Activated T-cell treated with anti-CD3 and anti-CD28 coated beads, Interleukin-2, amount 50 U/mL, for 72 hours (primary cell): ENCODE results near the gene ATPAF1. TPM values are rescaled to one million over a fixed set of nuclear protein-coding genes. Genes with fewer than 3 reads are reported as not detected.
A peak's percentile ranks its signal among the peaks of the same experiment; 100 is the strongest.

Source experiments
- ATAC-seq, 2 donors: fragments of 150-1000 bp; cut with Tn5 transposase; replicated peaks in 1 of 2; 2 replicates each; pipeline ENCODE4 v1.10.0; 2021; ENCODE audit warnings: moderate library complexity in 2 of 2, mild to moderate bottlenecking in 1 of 2
- DNase-seq, 2 donors: peaks; one replicate each; pipeline ENCODE4 v3.0.0; 2021 to 2022; ENCODE audit warnings: mixed read lengths in 1 of 2
- H3K27ac Mint-ChIP-seq: one replicate; pipeline ENCODE4 v1.8.0; 2022; ENCODE audit warnings: mild to moderate bottlenecking, moderate library complexity, mixed read lengths
- H3K27me3 Mint-ChIP-seq: one replicate; pipeline ENCODE4 v1.8.0; 2022; ENCODE audit warnings: low read depth, mixed read lengths
- H3K36me3 Mint-ChIP-seq, 2 donors: one replicate each; pipeline ENCODE4 v1.8.0; 2022; ENCODE audit warnings: mixed read lengths in 2 of 2, mild to moderate bottlenecking in 1 of 2; ENCODE audit not compliant: insufficient read depth in 2 of 2
- H3K4me1 Mint-ChIP-seq: one replicate; pipeline ENCODE4 v1.8.0; 2022; ENCODE audit warnings: low read depth, mixed read lengths
- H3K4me3 Mint-ChIP-seq, 2 donors: one replicate each; pipeline ENCODE4 v1.8.0; 2022; ENCODE audit warnings: mild to moderate bottlenecking in 2 of 2, mixed read lengths in 2 of 2, moderate library complexity in 2 of 2
- H3K9me3 Mint-ChIP-seq, 2 donors: one replicate each; pipeline ENCODE4 v1.8.0; 2022; ENCODE audit warnings: mixed read lengths in 2 of 2
- total RNA-seq, 2 donors: library from RNA; stranded (reverse); gene quantifications; one replicate each; pipeline ENCODE4 v1.2.3, GENCODE V29; 2022

ATPAF1 gene
- total RNA-seq, 2 donors from 2014 or later: 45.7 to 47.5 TPM

- Mint-ChIP-seq H3K36me3 (peaks cover 0 to 1% of the 10 kb centered on the region in 2 donors), H3K4me1 (peaks cover 53% of the 10 kb centered on the region), H3K27me3 (no peaks in the 10 kb centered on the region), H3K4me3 (peak overlapping the region; percentile 92 to 93), H3K9me3 (no peaks in the 10 kb centered on the region), H3K27ac (peak overlapping the region; percentile 91)
- peak; percentile 21 to 31 for DNase-seq
- ATAC-seq: peak; percentile 9 to 29
Observed at GRCh38 chr1:46615735-46616134, 52.4 kb downstream of the ATPAF1 start.

DNA sequence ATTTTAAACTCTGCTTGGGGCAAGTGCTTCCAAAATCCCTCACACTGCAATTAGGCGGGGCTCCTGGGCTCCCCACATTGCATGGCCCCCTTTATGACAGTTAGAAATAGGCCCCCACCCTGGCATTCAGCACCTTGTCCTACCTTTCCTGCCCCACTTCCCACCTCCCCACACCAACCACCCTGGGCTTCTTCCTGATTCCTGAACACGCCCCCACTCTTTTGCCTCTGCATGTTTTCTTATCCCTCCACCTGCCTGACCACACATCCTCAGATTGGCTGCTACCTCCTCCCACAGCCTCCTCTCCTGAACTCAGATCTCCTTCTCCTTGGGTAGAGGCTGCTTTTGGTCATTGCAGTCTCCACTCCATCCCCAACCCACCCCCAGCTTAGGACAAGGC, 53.1 kb downstream of the ATPAF1 start:
- H3K4me1 Mint-ChIP-seq: peaks cover 55% of the 10 kb centered on the region
- H3K4me3 Mint-ChIP-seq: peak overlapping the region; percentile 92 to 93
- no peak for ATAC-seq
- H3K27me3 Mint-ChIP-seq: no peaks in the 10 kb centered on the region
- no peak overlapping the region for H3K27ac Mint-ChIP-seq
- H3K36me3 Mint-ChIP-seq: peaks cover 0 to 2% of the 10 kb centered on the region in 2 donors
- H3K9me3 Mint-ChIP-seq: no peaks in the 10 kb centered on the region
- no peak for DNase-seq

DNA sequence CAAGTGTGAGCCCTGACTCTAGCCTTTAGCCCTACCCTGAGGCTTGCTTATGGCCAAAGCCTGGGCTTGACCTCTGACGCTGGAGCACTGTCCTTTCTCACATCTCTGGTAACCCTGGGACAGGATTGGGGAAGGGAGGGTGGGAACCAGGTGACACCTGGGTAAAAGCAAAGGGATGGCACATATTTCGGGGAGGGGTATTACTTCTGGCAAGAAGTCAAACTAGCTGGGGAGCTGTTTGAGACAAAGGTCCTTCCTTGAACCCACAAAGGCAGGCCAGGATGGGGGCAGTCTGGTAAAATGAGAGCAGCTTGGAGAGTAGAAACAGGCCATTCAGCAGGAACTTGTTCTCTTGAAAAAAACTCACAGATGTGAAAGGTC, 53.6 kb downstream of the ATPAF1 start:
- Mint-ChIP-seq H3K27me3 (no peaks in the 10 kb centered on the region), H3K4me3 (peak overlapping the region; percentile 92 to 93), H3K4me1 (peaks cover 55% of the 10 kb centered on the region), H3K9me3 (no peaks in the 10 kb centered on the region), H3K27ac (no peak overlapping the region), H3K36me3 (peaks cover 0 to 2% of the 10 kb centered on the region in 2 donors)
- DNase-seq: no peak
- ATAC-seq: no peak

GRCh38 chr1:46613661-46614603, 54.2 kb downstream of the ATPAF1 start:
- Mint-ChIP-seq H3K27me3 (no peaks in the 10 kb centered on the region), H3K36me3 (peaks cover 0 to 2% of the 10 kb centered on the region in 2 donors), H3K9me3 (no peaks in the 10 kb centered on the region), H3K27ac (no peak overlapping the region), H3K4me3 (peak overlapping the region; percentile 15), H3K4me1 (peaks cover 52% of the 10 kb centered on the region)
- peak; percentile 23 to 25 for DNase-seq
- no peak for ATAC-seq

DNA sequence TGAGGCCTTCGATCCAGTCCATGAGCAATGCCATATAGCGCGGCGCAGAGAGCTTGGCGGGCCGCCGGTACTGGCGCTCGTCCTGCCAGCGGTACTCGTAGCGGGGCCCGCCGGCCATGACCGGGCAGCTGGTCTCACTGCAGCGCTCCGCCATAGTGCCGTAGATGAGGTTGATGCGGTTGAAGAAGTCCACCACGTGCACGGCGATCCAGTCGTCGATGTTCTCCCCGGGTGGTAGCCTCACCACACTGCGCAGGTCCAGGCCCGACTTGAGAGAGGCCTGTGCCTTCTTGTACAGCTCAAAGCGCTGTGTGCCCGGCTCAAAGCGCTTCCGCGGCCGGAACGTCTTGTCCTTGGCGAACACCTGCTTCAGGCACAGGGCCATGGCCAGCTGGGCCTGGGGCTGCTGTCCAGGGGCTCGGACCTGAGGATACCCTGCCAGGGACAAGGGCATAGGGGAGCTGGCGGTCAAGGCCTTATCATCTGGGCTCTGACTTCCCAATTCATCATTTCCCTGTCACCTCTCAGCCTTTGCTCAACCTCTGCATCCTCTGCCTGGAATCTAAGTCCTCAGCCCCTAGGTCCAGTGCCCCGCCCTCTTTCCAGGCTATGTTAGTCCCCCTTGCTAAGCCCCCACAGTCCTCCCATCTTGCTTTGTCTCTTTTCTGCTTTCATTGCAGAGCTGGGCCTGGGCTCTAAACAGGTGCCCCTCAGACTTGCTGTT, 55.1 kb downstream of the ATPAF1 start:
- Mint-ChIP-seq H3K9me3 (no peaks in the 10 kb centered on the region), H3K36me3 (peaks cover 3 to 5% of the 10 kb centered on the region in 2 donors), H3K27me3 (no peaks in the 10 kb centered on the region), H3K4me3 (peak overlapping the region in 1 of 2 donors; percentile 15), H3K4me1 (peaks cover 43% of the 10 kb centered on the region), H3K27ac (no peak overlapping the region)
- DNase-seq (no peak), ATAC-seq (no peak)

DNA sequence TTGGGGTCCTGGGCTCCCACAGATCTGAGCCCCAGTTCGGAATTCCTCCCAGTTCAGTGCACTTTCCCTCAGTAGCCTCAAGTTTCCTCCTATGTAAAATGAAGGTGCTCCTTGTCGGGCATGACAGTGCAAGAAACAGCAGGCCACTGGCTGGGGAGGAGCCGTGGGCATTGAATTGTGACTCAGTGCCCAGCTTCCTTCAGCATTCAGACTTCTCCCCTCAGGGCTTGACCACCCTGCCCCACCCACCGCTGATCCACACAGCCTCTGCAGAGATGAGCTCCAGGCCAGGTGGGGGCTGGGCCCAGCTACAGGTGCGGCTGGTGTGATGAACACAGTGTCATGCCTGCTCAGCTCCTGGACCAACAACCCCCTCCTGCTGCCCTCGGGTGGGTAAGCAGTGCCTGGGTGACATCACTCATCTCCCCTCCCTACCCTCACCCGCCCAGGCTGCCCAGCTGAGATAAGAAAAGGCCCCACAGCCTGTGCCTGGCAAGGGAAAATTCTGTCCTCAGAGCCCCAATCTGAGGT, 56.4 kb downstream of the ATPAF1 start:
- no peak overlapping the region for H3K27ac Mint-ChIP-seq
- no peak overlapping the region for H3K4me3 Mint-ChIP-seq

GRCh38 chr1:46607345-46608130, 60.6 kb downstream of the ATPAF1 start:
- ATAC-seq (no peak), DNase-seq (no peak)
- no peak overlapping the region for H3K27ac Mint-ChIP-seq
- H3K4me3 Mint-ChIP-seq: no peak overlapping the region
- no peaks in the 10 kb centered on the region for H3K27me3 Mint-ChIP-seq
- H3K9me3 Mint-ChIP-seq: no peaks in the 10 kb centered on the region
- H3K4me1 Mint-ChIP-seq: peaks cover 45% of the 10 kb centered on the region
- peaks cover 3 to 5% of the 10 kb centered on the region in 2 donors for H3K36me3 Mint-ChIP-seq

More for the DNA sequence above, 56.4 kb downstream of the ATPAF1 start:
- H3K9me3 Mint-ChIP-seq: no peaks in the 10 kb centered on the region
- H3K36me3 Mint-ChIP-seq: peaks cover 3 to 5% of the 10 kb centered on the region in 2 donors
- H3K4me1 Mint-ChIP-seq: peaks cover 34% of the 10 kb centered on the region
- DNase-seq (no peak), ATAC-seq (no peak)
- H3K27me3 Mint-ChIP-seq: no peaks in the 10 kb centered on the region

DNA sequence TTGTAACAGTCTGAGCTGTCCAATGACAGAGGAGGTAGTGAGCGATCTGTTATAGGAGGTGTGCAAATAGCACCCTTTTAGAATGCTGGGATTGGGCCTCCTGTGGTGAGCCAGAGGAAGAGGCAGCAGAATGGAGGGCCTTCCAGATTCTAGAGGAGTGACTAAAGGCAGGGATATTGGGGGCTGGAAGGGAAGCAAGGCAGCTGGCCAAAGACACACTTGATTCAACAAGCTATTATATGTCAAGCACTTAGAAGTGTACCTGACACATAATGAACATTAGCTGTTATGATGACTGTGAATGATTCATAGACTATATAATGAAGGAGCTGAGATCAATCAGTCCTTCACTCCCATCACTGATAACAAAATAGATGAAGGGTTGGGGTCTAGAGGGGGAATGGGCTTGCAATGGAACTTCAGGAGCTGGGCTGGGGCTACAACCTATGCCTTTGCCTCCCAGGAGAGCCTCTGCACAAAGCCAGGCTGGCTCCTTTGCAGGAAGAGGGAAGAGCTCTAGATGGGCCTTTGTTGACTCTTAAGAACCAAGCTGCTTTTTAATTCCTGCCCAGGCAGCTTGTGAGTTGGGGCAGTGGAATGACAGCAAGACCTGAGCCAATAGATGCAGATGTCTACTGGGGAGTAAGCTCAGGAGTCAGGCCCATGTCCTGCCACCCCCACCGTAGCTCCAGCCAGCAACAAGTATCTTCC, 61.8 kb downstream of the ATPAF1 start:
- ATAC-seq: no peak
- no peaks in the 10 kb centered on the region for H3K27me3 Mint-ChIP-seq

DNA sequence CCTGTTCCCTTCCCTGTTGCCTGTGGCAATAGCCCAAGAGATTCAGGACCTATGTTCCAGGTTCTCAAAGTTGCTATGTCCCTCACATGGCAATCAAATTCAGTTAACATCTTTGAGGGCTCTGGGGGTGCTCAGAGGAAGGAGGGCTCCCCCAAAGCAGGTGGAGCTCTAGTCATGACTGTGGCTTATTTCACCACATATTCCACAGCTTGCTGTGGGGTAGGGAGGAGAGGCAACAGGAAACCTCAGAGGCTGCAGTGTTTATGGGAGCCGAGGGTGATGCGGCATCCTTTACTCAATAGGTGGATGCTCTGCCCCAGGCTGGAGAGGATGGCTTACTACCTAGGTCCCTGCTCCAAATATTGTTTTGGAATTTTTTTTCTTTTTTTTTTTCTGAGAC, 62.9 kb downstream of the ATPAF1 start:
- no peaks in the 10 kb centered on the region for H3K9me3 Mint-ChIP-seq
- DNase-seq (no peak), ATAC-seq (no peak)
- H3K4me3 Mint-ChIP-seq: peak overlapping the region; percentile 94 to 95
- peaks cover 49% of the 10 kb centered on the region for H3K4me1 Mint-ChIP-seq
- H3K27me3 Mint-ChIP-seq: no peaks in the 10 kb centered on the region
- H3K36me3 Mint-ChIP-seq: peaks cover 3 to 4% of the 10 kb centered on the region in 2 donors
- peak overlapping the region; percentile 48 for H3K27ac Mint-ChIP-seq

More for the DNA sequence above, 61.8 kb downstream of the ATPAF1 start:
- DNase-seq: no peak
- Mint-ChIP-seq H3K36me3 (peaks cover 3 to 4% of the 10 kb centered on the region in 2 donors), H3K27ac (peak overlapping the region; percentile 7), H3K4me3 (peak overlapping the region in 1 of 2 donors; percentile 27), H3K4me1 (peaks cover 53% of the 10 kb centered on the region), H3K9me3 (no peaks in the 10 kb centered on the region)

GRCh38 chr1:46603858-46604549, 64.2 kb downstream of the ATPAF1 start, which contains the start of gene MKNK1:
MKNK1 (minus strand) TSS chr1:46604268; CDS start chr1:46583327, 20,941 bp downstream.
- H3K27ac Mint-ChIP-seq: peak within 1 kb of the TSS; percentile 81
- DNase-seq (peak; percentile 98 to 99), ATAC-seq (peak; percentile 96 to 97)
- peaks cover 3 to 4% of the 10 kb centered on the region in 2 donors for H3K36me3 Mint-ChIP-seq
- no peaks in the 10 kb centered on the region for H3K9me3 Mint-ChIP-seq
- no peaks in the 10 kb centered on the region for H3K27me3 Mint-ChIP-seq
- peak within 1 kb of the TSS; percentile 94 to 95 for H3K4me3 Mint-ChIP-seq
- peaks cover 55% of the 10 kb centered on the region for H3K4me1 Mint-ChIP-seq

DNA sequence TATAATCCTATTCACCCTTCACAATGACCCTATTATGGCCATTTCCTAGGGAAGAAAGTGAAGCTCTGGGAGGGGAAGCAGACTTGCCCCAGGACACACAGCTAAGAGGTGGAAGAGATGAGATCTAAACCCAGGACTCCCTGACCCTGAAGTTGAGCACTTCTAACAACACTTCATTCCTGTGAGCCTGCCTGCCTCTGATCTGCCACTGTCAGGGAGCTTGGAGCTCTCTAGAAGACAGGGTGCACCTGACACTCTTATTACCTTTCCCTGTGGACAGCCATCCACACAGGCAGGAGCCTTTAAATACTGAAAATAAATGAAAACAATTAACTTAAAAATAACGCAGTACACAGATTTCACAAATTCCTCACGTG, 64.7 kb downstream of the ATPAF1 start:
- Mint-ChIP-seq H3K9me3 (no peaks in the 10 kb centered on the region), H3K36me3 (peaks cover 2% of the 10 kb centered on the region in 2 donors), H3K27ac (peak overlapping the region; percentile 81), H3K4me1 (peaks cover 55% of the 10 kb centered on the region), H3K4me3 (peak overlapping the region; percentile 94 to 95), H3K27me3 (no peaks in the 10 kb centered on the region)
- no peak for ATAC-seq
- DNase-seq: no peak
